Upper lobe of left lung (tissue), 4 donors: Measurements from ENCODE around the gene RBM27.

Source experiments
- CTCF ChIP-seq, 6 experiments: fragments of 450-650 bp in 4 of 6; fragments of 200-600 bp in 2 of 6; sonication (generic) in 2 of 6; IDR thresholded peaks; one replicate each; pipeline ENCODE4 v1.5.1; 2016 to 2019; ENCODE audit warnings: antibody characterized with exemption in 6 of 6
- POLR2A ChIP-seq, 4 donors: fragments of 450-650 bp; IDR thresholded peaks; one replicate each; pipeline ENCODE4 v1.5.1; 2016 to 2017; ENCODE audit warnings: antibody characterized with exemption in 4 of 4, mild to moderate bottlenecking in 2 of 4

DNA sequence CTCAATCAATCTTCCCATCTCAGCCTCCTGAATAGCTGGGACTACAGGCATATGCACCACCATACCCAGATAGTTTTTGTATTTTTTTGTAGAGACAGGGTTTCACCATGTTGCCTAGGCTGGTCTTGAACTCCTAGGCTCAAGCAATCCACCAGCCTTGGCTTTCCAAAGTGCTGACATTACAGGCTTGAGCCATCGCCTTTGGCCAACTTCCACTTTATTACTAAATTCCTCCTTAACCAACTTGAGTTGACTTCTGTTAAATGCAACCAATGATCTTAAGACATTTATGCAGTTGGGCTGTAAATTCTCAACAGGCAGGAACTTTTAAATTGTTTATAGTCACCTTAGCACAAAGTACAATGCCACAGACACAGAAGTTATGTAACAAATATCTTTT is 23.7 kb upstream of the RBM27 start:
- TF ChIP-seq CTCF (IDR thresholded peaks at IDR 0.05) = no peak
- no peak for TF ChIP-seq POLR2A (IDR thresholded peaks at IDR 0.05)
